GM19238 (cell line): ENCODE measurements around the gene SDC4.

Experiments used
- DNase-seq: peaks from one replicate; pipeline ENCODE4 v3.0.0; 2011; ENCODE audit warnings: low spot score; ENCODE audit not compliant: insufficient read length

The SDC4 gene

GRCh38 chr20:45318948-45319347 lies 29.3 kb downstream of the SDC4 start:
- no peak for DNase-seq

- DNase-seq: no peak
Measured at GRCh38 chr20:45318386-45318939, 29.8 kb downstream of the SDC4 start.

GRCh38 chr20:45317826-45318225 lies 30.4 kb downstream of the SDC4 start:
- no peak for DNase-seq

- no peak for DNase-seq
Measured at GRCh38 chr20:45316150-45317080, 31.8 kb downstream of the SDC4 start.

- no peak for DNase-seq
Measured at GRCh38 chr20:45315672-45316071, 32.6 kb downstream of the SDC4 start.

GRCh38 chr20:45313943-45314342 lies 34.3 kb downstream of the SDC4 start:
- no peak for DNase-seq

GRCh38 chr20:45313065-45313695 lies 35.0 kb downstream of the SDC4 start:
- no peak for DNase-seq

GRCh38 chr20:45312241-45312640 lies 36.0 kb downstream of the SDC4 start:
- no peak for DNase-seq

GRCh38 chr20:45311589-45312211 lies 36.5 kb downstream of the SDC4 start:
- peak; percentile 73 for DNase-seq

- no peak for DNase-seq
Measured at GRCh38 chr20:45309075-45309474, 39.1 kb downstream of the SDC4 start.

GRCh38 chr20:45308117-45308778 lies 40.0 kb downstream of the SDC4 start, which contains the start of gene MATN4:
MATN4 (minus strand) TSS chr20:45308299; CDS start chr20:45305582, 2,717 bp downstream.
- DNase-seq: no peak

GRCh38 chr20:45307076-45307640 lies 41.1 kb downstream of the SDC4 start:
- DNase-seq: no peak

- no peak for DNase-seq
Measured at GRCh38 chr20:45306431-45306982, 41.7 kb downstream of the SDC4 start, which contains the start of gene RBPJL. RBPJL (plus strand) TSS chr20:45306840; CDS start chr20:45306923, 83 bp downstream.

GRCh38 chr20:45305262-45305661 lies 43.0 kb downstream of the SDC4 start:
- DNase-seq: no peak

GRCh38 chr20:45304464-45304999 lies 43.7 kb downstream of the SDC4 start:
- no peak for DNase-seq

GRCh38 chr20:45303586-45304463 lies 44.4 kb downstream of the SDC4 start:
- DNase-seq: no peak

- DNase-seq: no peak
Measured at GRCh38 chr20:45301824-45302271, 46.4 kb downstream of the SDC4 start.

GRCh38 chr20:45300961-45301360 lies 47.3 kb downstream of the SDC4 start:
- peak; percentile 57 for DNase-seq

GRCh38 chr20:45299786-45300185 lies 48.4 kb downstream of the SDC4 start:
- no peak for DNase-seq
